ACHN (cell line): ENCODE results near the gene FGF18.
"Not testable (repeated sequence)": the region's sequence is repeated elsewhere in the genome, so short reads cannot be mapped to it uniquely, and the experiment has no call there.

Source experiments
- DNase-seq: peaks from one replicate; pipeline ENCODE4 v3.0.0-alpha.2; 2015
- in situ Hi-C: cut with HindIII; loops from 2 replicates; pipeline ENCODE4 v1.10.0; 2017; ENCODE audit warnings: low sequenced_read_pairs, low pct_ligation_motif_present, low pct_unique_long_range_greater_than_20kb

Gene FGF18

GRCh38 chr5:171397190-171397589 is 22.3 kb upstream of the FGF18 start:
- DNase-seq, result no peak
- in situ Hi-C loops, result no loop called here

- DNase-seq, result no peak
- in situ Hi-C loops, result no loop called here
Observed at GRCh38 chr5:171397599-171397998, 21.8 kb upstream of the FGF18 start.

- in situ Hi-C loops, DNase-seq: not testable (repeated sequence)
Observed at GRCh38 chr5:171398660-171399059, 20.8 kb upstream of the FGF18 start.

- no peak for DNase-seq
- in situ Hi-C loops, result no loop called here
Observed at GRCh38 chr5:171400169-171400568, 19.3 kb upstream of the FGF18 start.

GRCh38 chr5:171401167-171401947 is 18.1 kb upstream of the FGF18 start:
- in situ Hi-C loops, result no loop called here
- DNase-seq, result no peak

GRCh38 chr5:171402751-171403150 is 16.7 kb upstream of the FGF18 start:
- in situ Hi-C loops, DNase-seq: not testable (repeated sequence)

GRCh38 chr5:171405615-171406014 is 13.8 kb upstream of the FGF18 start:
- in situ Hi-C loops, result no loop called here
- peak; percentile 35 for DNase-seq

DNA sequence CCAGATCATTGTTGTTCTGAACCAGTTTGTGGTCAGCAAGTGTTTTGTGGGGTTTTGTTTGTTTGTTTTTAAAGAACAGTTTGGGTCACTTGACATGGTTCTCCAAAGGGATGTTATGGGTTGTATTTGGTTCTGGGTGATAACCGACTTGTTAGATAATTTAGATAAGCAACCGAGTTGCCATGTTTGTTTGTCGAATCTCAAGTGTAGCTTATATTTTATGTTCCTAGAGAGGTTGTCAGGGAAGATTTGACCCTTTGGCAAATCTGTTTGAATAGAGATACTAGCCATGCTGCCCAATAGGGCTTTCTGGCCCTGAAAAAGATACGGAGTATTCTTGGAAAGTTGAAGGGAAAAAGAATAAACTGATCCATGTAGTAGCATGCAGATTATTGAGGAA is 12.2 kb upstream of the FGF18 start:
- DNase-seq, result no peak
- in situ Hi-C loops, result no loop called here

DNA sequence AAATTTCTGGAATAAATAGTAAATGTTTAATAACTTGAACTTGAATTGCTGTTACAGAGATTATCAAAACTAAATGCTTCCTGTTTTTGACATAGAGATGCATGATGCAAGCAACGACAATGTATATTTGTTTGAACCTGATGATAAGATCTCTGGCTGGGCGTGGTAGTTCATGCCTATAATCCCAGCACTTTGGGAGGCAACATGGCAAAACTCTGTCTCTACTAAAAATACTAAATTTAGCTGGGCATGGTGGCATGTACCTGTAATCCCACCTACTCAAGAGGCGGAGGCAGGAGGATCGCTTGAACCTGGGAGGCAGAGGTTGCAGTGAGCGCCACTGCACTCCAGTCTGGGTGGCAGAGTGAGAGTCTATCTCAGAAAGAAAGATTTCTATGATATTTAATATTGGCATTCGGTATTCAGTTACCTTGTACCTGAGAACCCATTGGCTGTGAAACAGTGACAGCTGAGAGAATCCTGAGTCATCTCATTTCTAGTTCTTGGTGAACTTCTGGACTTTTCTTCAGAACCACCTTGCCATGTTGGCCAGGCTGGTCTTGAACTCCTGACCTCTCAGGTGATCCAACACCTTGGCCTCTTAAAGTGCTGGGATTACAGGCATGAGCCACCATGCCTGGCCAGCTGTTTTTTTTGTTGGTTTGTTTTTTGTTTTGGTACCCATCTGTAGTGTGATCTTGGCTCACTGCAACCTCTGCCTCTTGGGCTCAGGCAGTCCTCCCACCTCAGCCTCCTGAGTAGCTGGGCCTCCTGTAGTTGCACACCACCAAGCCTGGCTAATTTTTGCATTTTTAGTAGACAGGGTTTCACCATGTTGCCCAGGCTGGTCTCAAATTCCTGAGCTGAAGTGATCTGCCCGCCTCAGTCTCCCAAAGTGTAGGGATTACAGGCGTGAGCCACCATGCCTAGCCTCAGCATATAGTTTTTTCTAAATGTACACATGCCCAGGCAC is 10.0 kb upstream of the FGF18 start:
- in situ Hi-C loops, result no loop called here
- no peak for DNase-seq

DNA sequence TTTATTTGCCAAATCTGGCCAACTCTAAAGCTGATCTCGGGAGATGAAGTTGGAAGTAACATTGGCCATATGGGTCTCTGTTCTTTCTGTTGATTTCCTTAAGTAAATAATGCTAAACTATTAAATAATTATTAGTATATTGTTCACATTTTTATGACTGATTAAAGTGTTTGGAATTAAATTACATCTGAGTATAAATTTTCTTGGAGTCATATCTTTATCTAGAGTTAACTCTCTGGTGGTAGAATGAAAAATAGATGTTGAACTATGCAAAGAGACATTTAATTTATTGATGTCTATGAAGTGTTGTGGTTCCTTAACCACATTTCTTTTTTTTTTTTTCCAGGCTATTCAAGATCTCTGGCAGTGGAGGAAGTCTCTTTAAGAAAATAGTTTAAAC is 9.3 kb upstream of the FGF18 start:
- in situ Hi-C loops, result no loop called here
- DNase-seq, result no peak

DNA sequence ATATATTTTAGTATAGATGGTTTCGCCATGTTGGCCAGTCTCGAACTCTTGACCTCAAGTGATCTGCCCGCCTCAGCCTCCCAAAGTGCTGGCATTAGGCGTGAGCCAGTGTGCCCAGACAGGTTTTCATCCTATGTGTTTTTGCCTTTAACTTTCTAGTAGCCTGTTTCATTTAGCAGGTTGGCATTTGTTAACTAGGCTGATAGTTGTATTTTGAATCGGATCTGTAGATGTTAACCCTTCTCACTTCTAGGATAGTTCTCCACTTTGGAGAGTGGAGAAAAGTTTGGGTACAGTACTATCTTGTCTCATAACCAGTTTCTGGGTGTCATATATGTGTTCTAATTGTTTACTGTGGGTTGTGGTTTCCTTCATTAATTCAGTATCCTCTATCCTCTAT is 7.3 kb upstream of the FGF18 start:
- in situ Hi-C loops, result no loop called here
- no peak for DNase-seq

DNA sequence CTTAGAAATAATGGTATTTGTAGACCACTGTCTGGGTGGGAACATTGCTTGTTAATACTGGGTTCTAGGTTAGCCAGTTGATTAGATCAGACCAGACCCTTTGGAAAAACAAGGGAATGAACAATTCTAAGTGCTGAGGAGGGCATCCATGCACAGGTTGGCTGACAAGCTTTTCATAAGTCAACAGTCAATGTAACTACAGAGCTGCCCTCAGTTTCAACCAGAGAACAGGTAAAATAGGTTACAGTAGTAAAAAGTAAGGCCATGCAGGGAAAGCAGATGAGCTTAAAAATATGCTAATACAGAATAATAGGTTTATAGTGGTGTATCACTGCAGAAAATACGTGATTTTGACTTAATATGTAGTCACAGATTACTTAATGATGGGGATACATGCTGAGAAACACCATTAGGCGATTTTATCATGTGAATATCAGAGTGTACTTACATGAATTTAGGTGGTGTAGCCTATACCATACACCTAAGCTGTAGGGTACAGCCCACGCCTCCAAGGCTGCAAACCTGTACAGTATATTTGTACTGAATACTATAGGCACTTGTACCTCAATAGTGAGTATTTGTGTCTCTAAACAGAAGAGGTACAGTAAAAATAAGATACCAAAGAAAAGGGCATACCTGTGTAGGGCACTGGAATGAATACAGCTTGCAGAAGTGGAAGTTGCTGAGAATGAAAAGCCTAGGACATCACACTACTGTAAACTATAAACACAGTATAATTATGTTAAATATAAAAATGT is 6.1 kb upstream of the FGF18 start:
- DNase-seq, result no peak
- in situ Hi-C loops, result no loop called here

DNA sequence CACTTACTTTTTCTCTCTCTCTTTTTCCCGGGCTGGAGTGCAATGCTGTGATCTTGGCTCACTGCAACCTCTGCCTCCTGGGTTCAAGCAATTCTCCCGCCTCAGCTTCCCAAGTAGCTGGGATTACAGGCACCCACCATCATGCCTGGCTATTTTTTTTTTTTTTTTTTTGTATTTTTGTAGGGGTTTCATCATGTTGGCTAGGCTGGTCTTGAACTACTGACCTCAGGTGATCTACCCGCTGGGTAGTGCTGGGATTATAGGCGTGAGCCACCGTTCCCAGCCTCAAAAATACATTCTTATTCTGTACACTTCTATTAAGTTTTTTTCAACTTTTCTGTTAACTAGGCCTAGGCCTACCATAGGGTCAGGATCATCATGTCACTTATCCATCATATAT is 5.5 kb upstream of the FGF18 start:
- DNase-seq, in situ Hi-C loops: not testable (repeated sequence)

DNA sequence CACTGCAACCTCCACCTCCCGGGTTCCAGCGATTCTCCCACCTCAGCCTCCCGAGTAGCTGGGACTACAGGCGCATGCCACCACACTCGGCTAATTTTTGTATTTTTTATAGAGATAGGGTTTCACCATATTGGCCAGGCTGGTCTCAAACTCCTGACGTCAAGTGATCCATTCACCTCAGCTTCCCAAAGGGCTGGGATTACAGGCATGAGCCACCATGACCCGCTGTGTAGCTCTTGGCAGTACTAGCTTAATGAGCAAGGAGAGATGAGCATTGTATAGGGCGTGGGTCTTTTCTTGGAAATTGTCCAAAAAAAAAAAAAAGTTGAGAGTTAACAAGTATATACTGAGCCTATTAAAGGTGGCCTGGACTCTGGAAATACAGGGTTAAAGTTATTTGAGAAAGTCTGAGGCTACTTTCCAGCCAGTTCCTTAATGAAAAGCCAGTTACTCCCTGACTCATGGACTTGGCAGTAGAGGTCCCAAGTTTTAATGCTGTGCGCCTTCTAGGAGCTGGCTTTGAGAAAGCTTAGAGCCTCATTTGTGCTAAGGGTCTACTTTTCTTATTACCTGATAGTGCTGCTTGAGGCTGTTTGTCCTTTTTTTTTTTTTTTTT is 4.2 kb upstream of the FGF18 start:
- in situ Hi-C loops, result no loop called here
- DNase-seq, result peak; percentile 17

GRCh38 chr5:171416160-171417049 is 3.0 kb upstream of the FGF18 start:
- in situ Hi-C loops, result no loop called here
- no peak for DNase-seq

DNA sequence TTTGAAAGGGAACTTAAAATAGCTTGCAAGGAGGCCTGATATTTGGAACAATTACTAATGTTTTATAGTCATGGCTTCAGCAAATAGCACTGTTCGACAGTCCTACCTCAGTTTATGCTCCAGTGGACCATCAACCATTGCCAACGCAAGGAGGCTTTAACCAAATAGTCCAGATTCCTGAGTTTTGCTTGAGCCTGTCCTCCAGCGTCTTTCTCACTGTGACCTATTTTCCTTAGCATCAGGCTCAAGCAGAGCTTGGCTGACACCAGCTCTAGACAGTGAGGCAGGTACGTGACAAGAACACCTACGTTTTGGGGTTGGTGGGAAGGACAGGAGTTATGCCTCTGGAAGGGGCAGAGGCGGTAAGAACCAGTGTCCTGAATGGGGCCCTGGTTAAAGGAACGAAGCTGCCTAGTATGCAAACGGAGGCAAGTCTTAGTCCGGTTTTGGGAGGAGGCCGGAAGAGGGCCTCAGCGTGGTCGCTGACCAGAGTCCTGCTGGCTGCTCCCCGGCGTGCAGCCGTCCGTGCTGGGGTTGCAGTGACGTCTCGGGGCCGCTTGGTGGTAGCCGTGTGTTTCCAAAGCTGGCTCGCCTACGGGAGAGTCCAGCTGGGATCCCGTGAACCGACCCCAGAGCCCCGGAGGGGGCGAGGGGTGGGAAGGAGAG is 998 bp upstream of the FGF18 start:
- in situ Hi-C loops, result no loop called here
- peak; percentile 81 for DNase-seq
